ENCODE measurements around the gene ABCA13.

DNA sequence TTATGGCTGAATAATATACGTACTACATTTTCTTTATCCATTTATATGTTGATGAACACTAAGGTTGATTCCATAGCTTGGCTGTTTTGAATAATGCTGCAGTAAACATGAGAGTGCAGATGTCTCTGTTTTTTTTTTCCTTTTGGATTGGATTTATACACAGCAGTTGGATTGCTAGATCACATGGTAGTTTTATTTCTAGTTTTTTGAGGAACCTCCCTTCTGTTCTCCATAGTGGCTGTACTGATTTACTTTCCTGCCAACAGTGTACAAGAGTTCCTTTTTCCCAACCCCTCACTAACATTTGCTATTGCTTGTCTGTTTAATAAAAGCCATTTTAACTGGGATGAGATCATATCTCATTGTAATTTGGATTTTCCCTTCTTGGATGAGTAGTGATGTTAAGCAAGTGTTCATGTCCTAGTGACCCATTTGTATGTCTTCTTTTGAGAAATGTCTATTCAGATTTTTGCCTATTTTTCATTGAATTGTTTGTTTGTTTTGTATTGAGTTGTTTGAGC lies 36.0 kb downstream of the ABCA13 start:
- TF ChIP-seq, protein P1, sequence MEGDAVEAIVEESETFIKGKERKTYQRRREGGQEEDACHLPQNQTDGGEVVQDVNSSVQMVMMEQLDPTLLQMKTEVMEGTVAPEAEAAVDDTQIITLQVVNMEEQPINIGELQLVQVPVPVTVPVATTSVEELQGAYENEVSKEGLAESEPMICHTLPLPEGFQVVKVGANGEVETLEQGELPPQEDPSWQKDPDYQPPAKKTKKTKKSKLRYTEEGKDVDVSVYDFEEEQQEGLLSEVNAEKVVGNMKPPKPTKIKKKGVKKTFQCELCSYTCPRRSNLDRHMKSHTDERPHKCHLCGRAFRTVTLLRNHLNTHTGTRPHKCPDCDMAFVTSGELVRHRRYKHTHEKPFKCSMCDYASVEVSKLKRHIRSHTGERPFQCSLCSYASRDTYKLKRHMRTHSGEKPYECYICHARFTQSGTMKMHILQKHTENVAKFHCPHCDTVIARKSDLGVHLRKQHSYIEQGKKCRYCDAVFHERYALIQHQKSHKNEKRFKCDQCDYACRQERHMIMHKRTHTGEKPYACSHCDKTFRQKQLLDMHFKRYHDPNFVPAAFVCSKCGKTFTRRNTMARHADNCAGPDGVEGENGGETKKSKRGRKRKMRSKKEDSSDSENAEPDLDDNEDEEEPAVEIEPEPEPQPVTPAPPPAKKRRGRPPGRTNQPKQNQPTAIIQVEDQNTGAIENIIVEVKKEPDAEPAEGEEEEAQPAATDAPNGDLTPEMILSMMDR (conservative IDR thresholded peaks at IDR 0.05) = no peak
- TF ChIP-seq ZFX (IDR thresholded peaks at IDR 0.05) = no peak
